Measurements from ENCODE around the gene TYW3.

Gene TYW3, protein sequence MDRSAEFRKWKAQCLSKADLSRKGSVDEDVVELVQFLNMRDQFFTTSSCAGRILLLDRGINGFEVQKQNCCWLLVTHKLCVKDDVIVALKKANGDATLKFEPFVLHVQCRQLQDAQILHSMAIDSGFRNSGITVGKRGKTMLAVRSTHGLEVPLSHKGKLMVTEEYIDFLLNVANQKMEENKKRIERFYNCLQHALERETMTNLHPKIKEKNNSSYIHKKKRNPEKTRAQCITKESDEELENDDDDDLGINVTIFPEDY

DNA sequence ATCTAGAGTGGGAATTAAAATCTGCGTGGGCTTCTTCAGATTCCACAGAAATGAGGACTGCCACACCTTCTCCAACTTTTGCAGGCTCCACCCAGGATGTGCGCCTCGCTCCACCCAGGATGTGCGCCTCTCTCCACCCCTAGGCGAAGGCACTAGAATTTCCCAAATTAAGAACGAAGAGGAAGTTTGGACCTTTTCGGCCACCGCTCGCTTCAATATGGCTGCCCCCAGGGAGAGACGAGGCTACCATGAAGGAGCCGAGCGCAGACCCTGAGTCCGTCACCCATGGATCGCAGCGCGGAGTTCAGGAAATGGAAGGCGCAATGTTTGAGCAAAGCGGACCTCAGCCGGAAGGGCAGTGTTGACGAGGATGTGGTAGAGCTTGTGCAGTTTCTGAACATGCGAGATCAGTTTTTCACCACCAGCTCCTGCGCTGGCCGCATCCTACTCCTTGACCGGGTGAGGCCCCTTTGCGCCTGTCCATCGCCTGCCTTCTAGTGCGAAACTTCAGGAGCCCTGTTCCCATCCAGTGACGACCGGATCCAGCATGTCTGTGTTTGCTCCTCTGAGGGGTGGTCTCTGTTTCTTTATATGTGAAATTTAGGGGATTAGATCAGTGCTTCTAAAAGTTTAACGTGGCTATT, at the start of gene TYW3, which contains the start of gene CRYZ:
Gene TYW3 (plus strand): TSS at position 193 of the 644 bp plus-strand sequence. CDS start 93 bp downstream, at position 286.
Gene CRYZ (minus strand): TSS at position 91 of the 644 bp plus-strand sequence. CDS start 8,229 bp downstream, outside the sequence.
- DNase-seq (ENCODE audit: low spot score), result peak; percentile 89

DNA sequence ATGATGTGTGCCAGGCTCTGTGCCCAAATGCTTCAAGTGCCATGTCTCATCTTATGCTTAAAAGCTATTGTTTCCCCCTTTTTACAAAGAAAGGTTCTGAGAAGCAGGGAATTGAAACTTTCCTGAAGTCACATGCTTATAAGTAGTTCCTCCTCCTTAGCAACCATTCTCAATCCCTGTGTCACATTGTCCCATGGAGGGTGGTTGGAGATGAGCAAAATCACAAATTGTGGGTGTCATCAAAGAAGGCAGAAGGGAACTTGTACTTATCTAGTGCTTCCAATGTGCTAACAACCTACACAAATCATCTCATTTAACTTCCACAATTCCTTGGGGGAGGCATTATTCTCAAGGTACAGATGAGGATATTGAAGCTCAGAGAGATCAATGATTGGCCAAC, 49.3 kb upstream of the TYW3 start:
- no peak for DNase-seq (ENCODE audit: low spot score)

DNA sequence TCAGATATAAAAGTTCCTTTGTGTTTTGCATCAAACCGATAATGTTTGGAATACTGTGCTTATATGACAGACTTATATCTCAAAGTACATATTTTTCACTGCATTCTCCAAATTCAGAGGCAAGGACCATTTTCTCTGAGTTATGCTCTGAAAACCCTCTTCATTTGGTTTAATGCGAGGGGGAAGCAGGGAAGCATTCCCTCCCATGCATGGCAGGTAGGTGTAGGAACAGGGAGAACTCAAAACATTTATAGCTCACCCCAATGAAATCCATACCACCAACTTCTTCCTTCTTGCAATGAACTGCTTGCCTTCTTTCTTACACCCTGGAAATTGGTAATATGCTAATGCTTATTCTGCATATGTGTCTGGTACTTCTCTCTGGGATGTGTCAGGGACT, 48.7 kb upstream of the TYW3 start:
- DNase-seq (ENCODE audit: low spot score), result no peak

DNA sequence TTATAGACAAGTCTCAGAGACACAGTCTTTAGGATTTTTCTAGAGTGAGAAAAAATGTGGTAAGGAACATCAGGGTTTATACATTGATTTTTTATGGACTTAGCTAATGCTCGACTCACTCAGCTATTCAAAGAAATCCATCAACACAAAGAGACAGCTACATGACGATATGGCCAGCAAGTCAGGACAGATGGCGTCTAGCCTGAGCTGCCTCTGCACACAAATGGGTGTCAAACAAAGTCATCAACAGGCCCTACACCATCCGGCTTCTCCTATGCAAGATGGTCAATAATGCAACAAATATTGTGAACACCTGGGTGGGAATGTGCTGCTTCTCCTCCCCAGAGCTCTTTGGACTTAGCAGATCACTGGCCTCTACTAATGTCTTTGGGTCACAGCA, 46.0 kb upstream of the TYW3 start:
- DNase-seq (ENCODE audit: low spot score), result no peak

DNA sequence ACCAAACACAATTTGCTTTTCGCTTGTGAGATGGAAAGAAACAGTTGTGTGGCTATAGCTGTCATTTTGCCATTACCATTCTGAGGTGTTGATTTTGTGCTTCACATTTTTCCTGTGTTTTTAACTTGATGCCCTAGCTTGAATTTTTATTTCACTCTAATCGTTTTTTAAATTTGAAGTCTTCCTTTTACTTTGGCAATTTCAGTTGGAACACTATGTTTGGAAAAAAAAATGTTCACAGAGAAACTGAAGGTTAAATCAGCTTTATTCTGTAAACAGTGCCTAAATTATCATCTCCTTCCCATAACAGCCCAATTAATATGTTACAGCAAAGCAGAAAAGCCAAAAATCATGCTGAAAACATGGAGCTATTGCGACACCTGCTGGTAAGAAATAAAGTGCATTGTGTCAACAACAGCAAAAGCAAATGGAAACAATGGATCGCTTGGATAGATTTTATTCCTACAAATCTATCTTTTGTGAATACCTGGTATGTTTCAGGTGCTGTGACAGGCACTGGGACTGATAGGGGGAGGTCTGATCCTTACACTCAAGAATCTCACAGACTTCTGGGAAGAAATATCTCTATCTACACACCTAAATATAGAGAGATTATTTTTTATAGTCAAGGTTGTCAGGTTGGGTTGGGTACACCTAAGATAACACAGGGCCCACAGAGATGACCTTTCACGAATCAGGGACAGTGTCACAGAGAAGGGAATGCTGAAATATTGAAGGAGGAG, 43.2 kb upstream of the TYW3 start:
- peak; percentile 37 for DNase-seq (ENCODE audit: low spot score)

DNA sequence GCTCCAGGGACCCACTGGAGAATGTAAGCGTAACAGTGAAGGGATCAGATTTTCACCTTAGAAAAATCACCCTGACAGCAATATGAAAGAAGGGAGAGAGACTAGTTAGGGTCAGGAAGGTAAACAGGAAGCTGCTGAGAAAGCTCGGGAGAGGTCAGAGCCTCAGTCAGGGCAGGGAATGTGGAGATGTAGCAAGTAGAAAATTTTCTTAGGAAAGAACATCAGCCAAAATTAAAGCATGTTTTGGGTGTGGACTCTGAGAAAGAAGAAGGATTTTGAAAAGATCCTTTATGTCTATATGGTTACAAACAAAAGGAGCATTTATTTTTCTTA, 42.6 kb upstream of the TYW3 start:
- no peak for DNase-seq (ENCODE audit: low spot score)

DNA sequence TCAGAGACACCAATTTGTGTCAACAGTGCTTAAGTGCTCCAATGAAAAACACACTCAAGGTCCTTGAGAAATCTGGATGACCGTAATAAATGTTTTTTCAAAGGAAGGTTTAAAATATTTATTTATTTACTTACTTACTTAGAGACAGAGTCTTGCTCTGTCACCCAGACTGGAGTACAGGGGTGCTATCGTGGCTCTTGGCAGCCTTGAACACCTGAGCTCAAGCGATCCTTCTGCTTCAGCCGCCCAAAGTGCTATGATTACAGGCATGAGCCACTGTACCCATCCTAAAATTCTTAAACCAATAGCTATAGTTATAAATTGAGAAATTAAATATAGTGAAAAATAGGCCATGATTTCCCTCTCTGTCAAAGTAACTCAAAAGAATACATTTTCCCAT, 42.0 kb upstream of the TYW3 start:
- no peak for DNase-seq (ENCODE audit: low spot score)

DNA sequence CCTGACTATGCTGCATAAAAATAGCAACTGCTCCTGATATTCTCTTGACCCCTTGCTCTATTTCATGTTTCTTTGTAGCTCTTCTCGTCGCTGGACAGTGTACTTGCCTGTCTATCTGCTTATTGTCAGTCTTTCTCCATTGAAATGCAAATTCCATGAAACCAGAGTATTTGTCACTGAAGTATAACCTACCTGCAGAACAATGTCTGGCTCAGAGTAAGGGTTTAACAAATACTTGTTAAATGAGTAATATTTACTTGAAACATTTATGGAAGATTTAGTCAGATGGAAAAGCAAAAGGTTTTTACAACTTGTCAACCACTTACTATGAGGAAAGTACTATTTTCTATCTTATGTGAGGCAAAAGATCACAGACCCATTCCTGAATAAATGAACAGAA, 39.5 kb upstream of the TYW3 start:
- no peak for DNase-seq (ENCODE audit: low spot score)

DNA sequence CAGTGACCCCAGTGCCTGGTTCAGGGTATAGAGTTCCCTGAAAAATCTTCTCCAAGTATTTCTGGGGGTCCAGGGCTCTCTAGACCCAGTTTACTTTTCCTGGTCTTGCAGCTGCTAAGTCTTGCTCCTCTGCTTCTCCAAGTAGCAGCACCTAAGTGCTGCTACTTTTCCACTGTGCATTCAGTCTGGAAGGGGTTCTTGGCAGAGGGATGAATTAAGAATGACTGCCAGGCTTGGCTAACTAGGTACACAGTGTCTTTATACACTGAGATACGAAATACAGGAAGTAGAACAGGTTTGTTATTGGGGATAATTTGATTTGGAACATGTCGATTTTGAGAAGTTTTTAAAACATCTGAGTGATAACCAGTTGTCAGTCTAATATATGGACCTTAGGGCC, 35.1 kb upstream of the TYW3 start:
- DNase-seq (ENCODE audit: low spot score), result no peak

DNA sequence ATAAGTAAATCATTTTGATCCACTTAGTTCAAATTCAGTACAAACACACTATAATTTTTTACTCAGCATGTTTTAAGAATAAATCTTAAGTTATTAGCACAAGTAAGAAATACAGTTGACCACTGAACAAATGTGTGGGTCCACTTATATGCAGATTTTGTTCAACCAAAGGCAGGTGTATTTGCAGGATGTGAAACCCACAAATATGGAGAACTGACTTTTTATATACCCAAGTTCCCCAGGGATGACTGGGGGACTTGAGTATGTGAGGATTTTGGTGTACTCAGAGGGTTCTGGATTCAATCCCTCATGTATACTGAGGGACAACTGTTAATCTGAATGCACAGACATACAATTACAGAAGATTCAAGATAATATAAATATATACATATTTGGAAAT, 33.6 kb upstream of the TYW3 start:
- no peak for DNase-seq (ENCODE audit: low spot score)

DNA sequence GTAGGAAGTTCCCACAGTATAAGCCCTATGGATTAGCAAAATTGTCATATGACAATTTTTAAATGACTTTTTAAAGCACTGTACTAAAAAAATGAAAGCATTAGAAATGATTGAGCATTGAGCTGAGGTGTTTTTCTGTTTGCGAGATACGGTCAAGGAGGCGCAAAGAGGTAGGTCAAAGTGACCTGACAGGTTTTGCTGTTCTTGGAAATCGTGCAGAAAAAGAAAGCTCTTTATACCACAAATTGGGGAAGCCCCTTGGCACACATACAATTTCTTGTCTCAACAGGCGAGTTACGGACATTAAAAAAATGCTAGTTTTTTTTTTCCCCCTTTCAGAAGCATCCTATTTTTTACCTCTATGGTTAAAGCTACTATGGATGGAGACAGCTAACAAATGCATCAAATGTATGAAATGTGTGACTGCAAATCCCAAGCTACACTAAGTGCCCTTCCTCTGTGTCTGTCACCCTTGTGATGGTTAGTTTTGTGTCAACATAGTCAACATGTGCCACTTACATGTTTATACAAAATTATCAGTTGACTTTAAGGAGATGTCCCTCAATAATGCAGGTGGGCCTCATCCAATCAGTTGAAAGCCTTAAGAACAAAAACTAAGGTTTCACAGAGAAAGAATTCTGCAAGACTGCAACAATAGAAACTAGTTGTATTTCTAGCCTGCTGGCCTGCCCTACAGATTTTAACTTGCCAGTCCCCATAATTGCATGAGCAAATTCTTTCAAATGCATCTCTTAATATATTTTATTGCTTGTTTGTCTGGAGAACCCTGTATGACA, 29.4 kb upstream of the TYW3 start:
- no peak for DNase-seq (ENCODE audit: low spot score)

DNA sequence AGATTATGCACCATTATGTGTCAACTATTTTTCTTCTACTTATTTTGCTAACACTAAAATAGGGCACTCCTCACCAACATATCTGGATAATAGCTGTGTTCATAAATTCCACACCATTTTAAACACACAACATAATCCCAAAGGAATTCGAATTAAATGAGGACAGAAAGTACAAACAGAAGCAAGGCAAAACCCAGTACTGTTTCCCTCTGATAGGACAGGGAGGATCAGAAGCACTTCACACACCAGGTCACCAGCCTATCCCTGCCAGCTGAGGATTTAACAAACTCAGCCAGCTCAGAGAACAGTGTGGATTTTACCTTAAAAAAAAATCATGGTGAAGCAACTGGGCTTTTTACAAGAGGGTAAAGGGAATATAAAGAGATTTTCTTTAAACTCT, 20.1 kb upstream of the TYW3 start:
- DNase-seq (ENCODE audit: low spot score), result no peak

DNA sequence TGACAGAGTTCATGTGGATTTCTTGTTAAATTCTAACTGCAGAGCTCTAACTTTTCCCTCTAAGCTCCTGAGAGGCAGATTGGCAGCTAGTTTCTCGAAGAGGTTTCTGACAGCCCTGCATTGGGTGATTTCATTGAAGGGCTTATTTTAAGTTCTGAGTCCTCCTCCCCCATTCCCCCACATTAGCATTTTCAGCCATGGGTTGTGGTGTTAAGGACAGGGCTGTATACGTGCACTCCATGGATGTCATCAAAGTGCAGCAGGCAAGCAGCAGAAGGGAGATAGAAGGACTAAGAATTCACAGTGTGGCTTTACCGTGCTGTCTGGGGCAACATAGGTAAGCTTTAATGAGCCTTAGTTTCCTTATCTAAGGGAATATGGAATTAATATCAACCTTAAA, 19.1 kb upstream of the TYW3 start:
- no peak for DNase-seq (ENCODE audit: low spot score)

DNA sequence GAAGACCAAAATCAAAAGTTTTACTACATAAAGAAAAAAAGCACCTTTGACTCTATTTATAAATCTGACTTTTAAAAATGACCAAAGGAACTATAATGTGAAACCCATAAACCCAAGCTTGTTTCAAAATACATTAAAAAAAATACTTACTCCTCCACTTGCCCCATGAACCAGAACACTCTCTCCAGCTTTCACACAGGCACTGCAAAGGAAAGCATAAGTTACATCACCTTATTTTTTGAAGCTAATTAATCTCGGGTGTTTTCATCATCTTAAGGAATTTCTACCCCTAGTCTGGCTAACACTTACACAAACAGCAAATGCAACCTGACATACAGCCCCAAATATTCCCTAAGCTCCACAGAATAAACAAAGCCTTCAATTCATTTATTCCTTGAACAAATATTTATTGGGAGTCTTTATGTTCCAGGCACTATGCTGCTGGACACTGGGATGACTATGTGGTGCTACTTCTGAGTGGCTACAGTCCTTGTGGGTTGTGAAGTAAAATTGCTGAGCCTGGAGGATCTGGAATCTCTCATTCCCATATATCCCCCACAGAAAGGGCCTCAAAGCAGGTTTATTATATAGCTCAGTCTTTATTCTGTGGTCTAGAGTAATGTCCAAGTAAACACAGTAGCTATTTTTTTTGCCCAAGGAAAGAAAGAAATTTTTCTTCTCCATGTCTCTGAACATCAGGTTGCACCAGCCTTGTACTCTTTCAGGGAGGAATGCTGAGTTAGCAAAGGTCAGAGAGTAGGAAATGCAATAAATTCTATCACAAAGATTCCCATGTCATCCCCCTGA, 18.3 kb upstream of the TYW3 start:
- no peak for DNase-seq (ENCODE audit: low spot score)

DNA sequence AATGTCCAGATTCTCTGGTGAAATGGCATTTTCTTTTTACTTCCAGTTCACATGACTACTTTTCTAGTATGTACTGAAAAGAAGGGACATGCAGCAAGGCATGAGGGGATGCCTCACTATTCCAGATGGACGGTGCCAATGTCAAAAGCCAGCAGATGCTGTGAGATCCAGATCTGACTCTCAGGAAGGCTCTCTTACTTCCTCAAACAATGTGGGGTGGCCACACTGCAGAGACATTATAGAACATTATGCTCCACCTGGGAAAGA, 17.8 kb upstream of the TYW3 start:
- DNase-seq (ENCODE audit: low spot score), result no peak

DNA sequence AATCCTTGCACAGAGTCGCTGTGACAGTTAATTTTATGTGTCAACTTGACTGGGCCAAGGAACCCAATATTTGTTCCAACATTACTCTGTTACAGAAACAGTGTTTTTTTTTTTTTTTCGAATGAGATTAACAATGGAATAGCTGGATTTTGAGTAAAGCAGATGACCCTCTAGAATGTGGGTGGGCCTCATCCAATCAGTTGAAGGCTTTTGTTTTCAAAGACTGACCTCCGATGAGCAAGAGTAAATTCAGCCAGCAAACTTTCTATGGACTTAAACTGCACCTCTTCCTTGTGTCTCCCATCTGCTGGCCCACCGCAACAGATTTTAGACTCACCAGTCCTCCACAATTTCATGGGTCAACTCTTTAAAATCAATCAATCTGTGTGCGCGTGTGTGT, 17.1 kb upstream of the TYW3 start:
- DNase-seq (ENCODE audit: low spot score), result no peak

DNA sequence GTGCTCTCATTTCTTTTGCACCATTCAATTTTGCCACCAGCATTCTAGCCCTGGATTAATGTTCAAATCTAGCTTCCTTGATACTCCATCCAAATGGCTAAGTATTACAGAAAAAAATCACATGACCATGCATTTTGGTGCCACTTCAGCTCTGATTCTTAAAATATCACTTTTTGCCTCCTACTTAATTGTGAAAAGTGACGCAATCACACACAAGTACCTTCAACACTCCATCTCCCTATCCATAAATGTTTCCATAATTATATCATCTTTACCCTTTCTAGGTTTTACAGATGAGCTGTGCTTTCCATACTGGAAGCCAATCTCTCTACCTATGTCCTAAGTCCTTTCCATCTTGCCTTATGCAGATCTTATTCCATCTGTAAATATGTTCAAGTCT, 16.1 kb upstream of the TYW3 start:
- DNase-seq (ENCODE audit: low spot score), result no peak

DNA sequence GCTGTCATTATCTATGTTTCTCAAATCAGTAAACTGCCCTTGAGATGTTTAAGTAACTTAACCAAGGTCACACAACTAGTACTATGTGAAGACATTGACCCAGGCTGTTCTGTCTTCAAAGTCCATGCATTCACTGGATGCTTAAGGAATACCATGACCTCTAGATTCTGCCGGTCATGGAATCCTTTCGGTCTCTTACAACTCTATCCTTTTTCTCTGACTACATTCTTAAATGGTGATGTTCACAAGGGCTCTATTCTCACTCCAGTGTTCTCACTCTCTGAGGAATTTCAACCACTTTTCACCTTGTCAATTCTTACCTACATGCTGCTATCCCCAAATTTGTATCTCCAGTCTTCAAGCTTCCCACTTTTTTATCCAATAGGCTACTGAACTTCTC, 15.3 kb upstream of the TYW3 start:
- DNase-seq (ENCODE audit: low spot score), result no peak

DNA sequence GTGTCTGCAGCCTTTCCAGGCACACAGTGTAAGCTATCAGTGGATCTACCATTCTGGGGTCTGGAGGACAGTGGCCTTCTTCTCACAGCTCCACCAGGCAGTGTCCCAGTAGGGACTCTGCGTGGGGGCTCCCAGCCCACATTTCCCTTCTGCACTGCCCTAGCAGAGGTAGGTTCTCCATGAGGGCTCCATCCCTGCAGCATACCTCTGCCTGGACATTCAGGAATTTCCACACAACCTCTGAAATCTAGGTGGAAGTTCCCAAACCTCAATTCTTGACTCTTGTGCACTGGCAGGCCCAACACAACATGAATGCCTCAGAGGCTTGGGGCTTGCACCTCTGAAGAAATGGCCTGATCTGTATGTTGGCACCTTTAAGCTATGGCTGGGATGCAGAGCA, 6.9 kb upstream of the TYW3 start:
- DNase-seq (ENCODE audit: low spot score), result no peak

DNA sequence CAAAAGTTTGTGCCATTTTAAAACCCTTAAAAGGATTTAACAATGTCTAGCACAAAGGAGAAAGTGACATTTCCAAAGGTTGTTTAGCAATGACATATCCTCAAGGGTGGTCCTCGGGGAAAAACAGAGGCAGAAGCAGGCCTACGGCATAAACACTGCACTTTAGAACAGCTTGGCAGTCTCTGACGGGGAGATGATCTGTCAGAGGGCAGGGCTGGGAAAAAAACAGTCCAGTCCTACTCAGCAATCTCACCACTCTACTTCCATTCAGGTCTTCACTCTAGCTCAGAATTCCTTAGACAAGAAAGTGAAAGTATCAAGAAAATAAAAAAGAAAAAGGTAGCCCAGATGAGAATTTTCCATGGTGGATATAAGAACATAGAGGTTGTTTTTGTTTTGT, 4.2 kb upstream of the TYW3 start:
- no peak for DNase-seq (ENCODE audit: low spot score)

DNA sequence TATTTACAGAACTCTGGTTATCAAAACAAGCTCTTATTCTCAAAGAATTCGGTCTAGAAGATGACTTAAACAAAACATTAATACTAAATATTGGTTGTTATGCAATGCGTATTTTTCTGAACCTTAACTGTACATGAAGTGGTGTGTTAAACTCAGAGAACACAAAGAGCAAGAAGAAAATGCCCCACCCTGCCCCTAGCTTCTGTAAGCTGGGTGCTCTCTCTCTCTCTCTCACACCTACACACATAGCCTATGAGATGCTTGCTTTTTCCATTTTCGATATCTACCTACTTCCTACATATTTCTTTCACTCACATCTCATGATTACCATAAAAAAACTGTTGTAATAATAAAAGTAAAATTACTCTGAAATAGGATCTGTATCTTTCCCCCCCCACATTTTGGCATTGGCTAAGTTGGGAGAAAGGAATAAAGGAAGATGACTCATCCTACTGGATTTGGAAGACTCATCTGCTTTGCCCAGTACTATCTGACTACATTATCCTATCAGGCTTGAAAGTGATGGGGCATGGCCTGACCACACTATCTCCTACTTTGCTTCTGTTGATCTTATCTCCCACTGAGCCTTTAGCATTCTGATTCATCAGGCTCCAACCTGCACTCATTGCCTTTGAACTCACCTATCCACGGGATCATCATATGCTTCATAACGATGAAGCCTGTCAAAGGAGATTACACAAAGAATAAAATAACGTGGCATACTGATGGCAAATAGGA, 3.0 kb upstream of the TYW3 start:
- DNase-seq (ENCODE audit: low spot score), result peak; percentile 45
